ENCODE measurements around the gene NPHP4. TPM values are rescaled to one million over a fixed set of nuclear protein-coding genes. Genes with fewer than 3 reads are reported as not detected.

The NPHP4 gene
- polyA plus RNA-seq, 3 donors, result 0.39 to 13.7 (median 1.2) TPM

- no peak for TF ChIP-seq CTCF (IDR thresholded peaks at IDR 0.05)
- no peak overlapping the region for H3K4me3 Mint-ChIP-seq
- peaks cover 0 to 3% (median 0%) of the 10 kb centered on the region in 7 donors for H3K9me3 Mint-ChIP-seq
- no peak overlapping the region for H3K4me3 ChIP-seq (replicated peaks in 1 of 3; ENCODE audit: low read depth in 2 of 3, low read length in 3 of 3)
- no peak overlapping the region for H3K9ac ChIP-seq (ENCODE audit: insufficient read depth, low read length, poor library complexity, severe bottlenecking)
- H4K20me1 ChIP-seq (ENCODE audit: insufficient read depth, low read length), result no peaks in the 10 kb centered on the region
- H3K27me3 Mint-ChIP-seq (ENCODE audit: low read depth in 3 of 3), result peaks cover 2 to 3% (median 2%) of the 10 kb centered on the region in 3 donors
- H2AFZ ChIP-seq (ENCODE audit: insufficient read depth, low read depth, low read length, poor library complexity, severe bottlenecking), result no peak overlapping the region
- no peaks in the 10 kb centered on the region for H3K79me2 ChIP-seq (ENCODE audit: insufficient read depth, low read length)
- H3K36me3 ChIP-seq (replicated peaks in 1 of 2; ENCODE audit: control insufficient read depth in 1 of 2, insufficient read depth in 2 of 2, low read length in 2 of 2), result no peaks in the 10 kb centered on the region
- H3K4me2 ChIP-seq (replicated peaks; ENCODE audit: extremely low read depth, low read length, poor library complexity, severe bottlenecking), result no peak overlapping the region
- H3K27ac ChIP-seq (ENCODE audit: low read depth in 1 of 2, low read length in 2 of 2), result no peak overlapping the region
- no peaks in the 10 kb centered on the region for H3K27me3 ChIP-seq (ENCODE audit: control insufficient read depth in 2 of 2, insufficient read depth in 2 of 2, low read length in 2 of 2)
- no peak overlapping the region for H3K27ac Mint-ChIP-seq
- H3K4me1 Mint-ChIP-seq, result no peaks in the 10 kb centered on the region
- WGBS (ENCODE audit: insufficient coverage), result 45% methylated on average over 22 of the region's 27 CpGs
- no peak for DNase-seq
- intact Hi-C loops (cut with micrococcal nuclease), result no loop called here
- no peaks in the 10 kb centered on the region for H3K9me3 ChIP-seq (replicated peaks in 1 of 2; ENCODE audit: control insufficient read depth in 1 of 2, insufficient read depth in 1 of 2, low read length in 2 of 2)
- H3K36me3 Mint-ChIP-seq, result no peaks in the 10 kb centered on the region
- H3K4me1 ChIP-seq (ENCODE audit: control insufficient read depth in 1 of 2, insufficient read depth in 2 of 2, low read length in 2 of 2), result no peaks in the 10 kb centered on the region
Measured at GRCh38 chr1:5847013-5847659, 145.1 kb downstream of the NPHP4 start.

GRCh38 chr1:5845376-5845775 lies 146.8 kb downstream of the NPHP4 start:
- H4K20me1 ChIP-seq (ENCODE audit: insufficient read depth, low read length), result no peaks in the 10 kb centered on the region
- peaks cover 2 to 3% (median 3%) of the 10 kb centered on the region in 3 donors for H3K27me3 Mint-ChIP-seq (ENCODE audit: low read depth in 3 of 3)
- DNase-seq, result no peak
- intact Hi-C loops (cut with micrococcal nuclease), result no loop called here
- no peak overlapping the region for H3K4me3 Mint-ChIP-seq
- no peaks in the 10 kb centered on the region for H3K9me3 ChIP-seq (replicated peaks in 1 of 2; ENCODE audit: control insufficient read depth in 1 of 2, insufficient read depth in 1 of 2, low read length in 2 of 2)
- no peaks in the 10 kb centered on the region for H3K27me3 ChIP-seq (ENCODE audit: control insufficient read depth in 2 of 2, insufficient read depth in 2 of 2, low read length in 2 of 2)
- no peak overlapping the region for H3K27ac ChIP-seq (ENCODE audit: low read depth in 1 of 2, low read length in 2 of 2)
- no peak overlapping the region for H3K4me3 ChIP-seq (replicated peaks in 1 of 3; ENCODE audit: low read depth in 2 of 3, low read length in 3 of 3)
- no peaks in the 10 kb centered on the region for H3K4me1 ChIP-seq (ENCODE audit: control insufficient read depth in 1 of 2, insufficient read depth in 2 of 2, low read length in 2 of 2)
- H3K36me3 Mint-ChIP-seq, result no peaks in the 10 kb centered on the region
- H2AFZ ChIP-seq (ENCODE audit: insufficient read depth, low read depth, low read length, poor library complexity, severe bottlenecking), result no peak overlapping the region
- TF ChIP-seq CTCF (IDR thresholded peaks at IDR 0.05), result no peak
- H3K9ac ChIP-seq (ENCODE audit: insufficient read depth, low read length, poor library complexity, severe bottlenecking), result no peak overlapping the region
- H3K36me3 ChIP-seq (replicated peaks in 1 of 2; ENCODE audit: control insufficient read depth in 1 of 2, insufficient read depth in 2 of 2, low read length in 2 of 2), result no peaks in the 10 kb centered on the region
- no peak overlapping the region for H3K27ac Mint-ChIP-seq
- H3K4me2 ChIP-seq (replicated peaks; ENCODE audit: extremely low read depth, low read length, poor library complexity, severe bottlenecking), result no peak overlapping the region
- WGBS (ENCODE audit: insufficient coverage), result 88% methylated on average over 3 of the region's 5 CpGs
- no peaks in the 10 kb centered on the region for H3K4me1 Mint-ChIP-seq
- H3K79me2 ChIP-seq (ENCODE audit: insufficient read depth, low read length), result no peaks in the 10 kb centered on the region
- H3K9me3 Mint-ChIP-seq, result peaks cover 0 to 3% (median 0%) of the 10 kb centered on the region in 7 donors
